ENCODE data around the gene SLC16A3. TPM values are rescaled to one million over a fixed set of nuclear protein-coding genes. Genes with fewer than 3 reads are reported as not detected.

SLC16A3 gene
- total RNA-seq, 6 experiments from 2014 or later, result 4.1 to 34.0 (median 7.3) TPM

DNA sequence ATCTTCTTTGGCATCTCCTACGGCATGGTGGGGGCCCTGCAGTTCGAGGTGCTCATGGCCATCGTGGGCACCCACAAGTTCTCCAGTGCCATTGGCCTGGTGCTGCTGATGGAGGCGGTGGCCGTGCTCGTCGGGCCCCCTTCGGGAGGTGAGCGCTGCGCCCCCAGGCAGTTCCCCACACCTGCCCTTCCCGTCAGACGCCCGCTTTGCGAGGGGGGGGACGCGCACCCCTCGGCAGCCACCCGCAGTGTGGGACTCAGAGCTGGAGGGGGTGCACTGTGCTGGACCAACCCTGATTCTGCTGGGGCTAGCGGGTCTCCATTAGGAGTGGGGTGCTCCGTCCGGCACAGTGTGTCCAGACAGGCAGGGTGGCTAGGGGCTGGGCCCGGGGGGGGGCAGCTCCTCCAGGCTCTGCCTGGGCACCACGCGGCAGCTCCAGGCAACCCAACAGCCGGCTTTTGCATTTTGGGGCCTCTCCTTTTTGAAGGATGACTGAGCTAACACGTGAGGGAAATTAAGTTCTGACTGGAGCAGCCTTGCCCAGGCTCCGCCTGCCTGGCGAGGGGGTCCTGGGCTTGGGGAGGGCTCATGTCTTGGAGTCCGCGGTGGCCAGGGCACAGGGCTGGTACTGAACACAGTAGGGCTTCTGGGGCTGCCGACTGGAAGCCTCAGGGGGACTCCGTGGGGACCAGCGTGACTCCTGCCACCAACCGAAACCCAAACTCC lies 9.1 kb downstream of the SLC16A3 start:
- DNase-seq (no peak), ATAC-seq (no peak)
- H3K4me1 ChIP-seq, result peaks cover 4 to 58% (median 39%) of the 10 kb centered on the region in 4 donors
- no peak overlapping the region for H3K27ac ChIP-seq
- H3K27me3 ChIP-seq, result no peaks in the 10 kb centered on the region
- no peak for TF ChIP-seq POLR2A (IDR thresholded peaks at IDR 0.05)
- TF ChIP-seq, protein P1, sequence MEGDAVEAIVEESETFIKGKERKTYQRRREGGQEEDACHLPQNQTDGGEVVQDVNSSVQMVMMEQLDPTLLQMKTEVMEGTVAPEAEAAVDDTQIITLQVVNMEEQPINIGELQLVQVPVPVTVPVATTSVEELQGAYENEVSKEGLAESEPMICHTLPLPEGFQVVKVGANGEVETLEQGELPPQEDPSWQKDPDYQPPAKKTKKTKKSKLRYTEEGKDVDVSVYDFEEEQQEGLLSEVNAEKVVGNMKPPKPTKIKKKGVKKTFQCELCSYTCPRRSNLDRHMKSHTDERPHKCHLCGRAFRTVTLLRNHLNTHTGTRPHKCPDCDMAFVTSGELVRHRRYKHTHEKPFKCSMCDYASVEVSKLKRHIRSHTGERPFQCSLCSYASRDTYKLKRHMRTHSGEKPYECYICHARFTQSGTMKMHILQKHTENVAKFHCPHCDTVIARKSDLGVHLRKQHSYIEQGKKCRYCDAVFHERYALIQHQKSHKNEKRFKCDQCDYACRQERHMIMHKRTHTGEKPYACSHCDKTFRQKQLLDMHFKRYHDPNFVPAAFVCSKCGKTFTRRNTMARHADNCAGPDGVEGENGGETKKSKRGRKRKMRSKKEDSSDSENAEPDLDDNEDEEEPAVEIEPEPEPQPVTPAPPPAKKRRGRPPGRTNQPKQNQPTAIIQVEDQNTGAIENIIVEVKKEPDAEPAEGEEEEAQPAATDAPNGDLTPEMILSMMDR (IDR thresholded peaks at IDR 0.05), result no peak
- intact Hi-C loops (cut with DNase I), result loop anchor here (5.0 kb wide), 2 partner anchors 79 to 84 kb away; partner anchors contain the start of gene CD7 (in 1 of the 2)
- no peaks in the 10 kb centered on the region for H3K9me3 ChIP-seq
- no peak overlapping the region for H3K4me3 ChIP-seq
- no peaks in the 10 kb centered on the region for H3K36me3 ChIP-seq
- WGBS (ENCODE audit: insufficient coverage, low coverage, low lambda C conversion rate, missing lambda C conversion rate), result 90% methylated on average over 2 of the region's 34 CpGs

DNA sequence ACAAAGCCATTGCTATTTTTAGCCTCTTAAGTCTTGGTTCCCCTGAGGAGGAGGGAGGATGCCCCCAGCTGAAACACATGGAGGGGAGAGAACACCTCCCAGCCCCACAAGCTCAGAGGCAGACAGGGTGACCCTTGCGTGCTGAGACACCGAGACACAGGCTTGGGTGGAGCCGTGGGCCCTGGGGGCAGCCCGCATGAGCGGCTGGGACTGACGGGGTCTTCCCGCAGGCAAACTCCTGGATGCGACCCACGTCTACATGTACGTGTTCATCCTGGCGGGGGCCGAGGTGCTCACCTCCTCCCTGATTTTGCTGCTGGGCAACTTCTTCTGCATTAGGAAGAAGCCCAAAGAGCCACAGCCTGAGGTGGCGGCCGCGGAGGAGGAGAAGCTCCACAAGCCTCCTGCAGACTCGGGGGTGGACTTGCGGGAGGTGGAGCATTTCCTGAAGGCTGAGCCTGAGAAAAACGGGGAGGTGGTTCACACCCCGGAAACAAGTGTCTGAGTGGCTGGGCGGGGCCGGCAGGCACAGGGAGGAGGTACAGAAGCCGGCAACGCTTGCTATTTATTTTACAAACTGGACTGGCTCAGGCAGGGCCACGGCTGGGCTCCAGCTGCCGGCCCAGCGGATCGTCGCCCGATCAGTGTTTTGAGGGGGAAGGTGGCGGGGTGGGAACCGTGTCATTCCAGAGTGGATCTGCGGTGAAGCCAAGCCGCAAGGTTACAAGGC lies 9.8 kb downstream of the SLC16A3 start:
- peak; percentile 70 to 75 (median 72) for DNase-seq
- Histone ChIP-seq H3K9me3 (no peaks in the 10 kb centered on the region), H3K36me3 (peaks cover 0 to 6% (median 2%) of the 10 kb centered on the region in 4 donors), H3K4me3 (no peak overlapping the region), H3K27ac (peak overlapping the region in 1 of 3 donors; percentile 80), H3K27me3 (no peaks in the 10 kb centered on the region), H3K4me1 (peaks cover 4 to 66% (median 42%) of the 10 kb centered on the region in 4 donors)
- TF ChIP-seq POLR2A (IDR thresholded peaks at IDR 0.05), result peak; percentile 46
- TF ChIP-seq, protein P1 (IDR thresholded peaks at IDR 0.05), result no peak
- ATAC-seq, result peak in 1 of 4 donors; percentile 6
- 18% methylated on average over 5 of the region's 33 CpGs for WGBS (ENCODE audit: insufficient coverage, low coverage, low lambda C conversion rate, missing lambda C conversion rate)
- intact Hi-C loops (cut with DNase I), result loop anchor here (5.0 kb wide), 2 partner anchors 79 to 84 kb away; partner anchors contain the start of gene CD7 (in 1 of the 2)

DNA sequence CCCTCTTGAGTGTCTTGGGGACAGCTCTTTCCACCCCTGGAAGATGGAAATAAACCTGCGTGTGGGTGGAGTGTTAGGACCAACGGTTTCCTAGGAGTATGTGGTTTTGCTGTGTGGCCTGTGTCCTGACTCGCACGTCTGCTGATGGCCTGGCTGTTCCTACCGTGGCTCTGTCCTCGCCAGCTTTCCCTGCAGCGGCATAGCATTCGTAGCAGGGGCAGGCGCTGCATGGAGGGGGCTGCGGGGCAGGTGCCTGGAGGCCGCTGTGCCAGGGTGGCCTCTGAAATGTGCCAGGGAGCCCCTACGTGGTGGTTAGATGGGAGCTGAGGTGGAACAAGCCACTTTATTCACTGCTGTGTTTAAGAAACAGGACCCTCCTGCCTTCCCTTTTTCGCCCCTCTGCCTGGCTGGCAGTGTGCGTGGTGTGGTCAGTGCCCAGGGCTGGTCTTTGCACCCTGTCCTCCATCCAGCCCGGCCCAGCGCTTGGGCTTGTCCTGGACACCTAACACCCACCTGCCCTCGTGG lies 10.6 kb downstream of the SLC16A3 start:
- Histone ChIP-seq H3K4me1 (peaks cover 4 to 67% (median 42%) of the 10 kb centered on the region in 4 donors), H3K27ac (peak overlapping the region in 2 of 3 donors; percentile 52 to 80), H3K27me3 (no peaks in the 10 kb centered on the region), H3K36me3 (peaks cover 0 to 14% (median 5%) of the 10 kb centered on the region in 4 donors), H3K4me3 (no peak overlapping the region), H3K9me3 (no peaks in the 10 kb centered on the region)
- intact Hi-C loops (cut with DNase I), result loop anchor here (5.0 kb wide), 2 partner anchors 78 to 83 kb away; partner anchors contain the start of gene CD7 (in 1 of the 2)
- TF ChIP-seq, protein P1 (IDR thresholded peaks at IDR 0.05), result no peak
- no peak for TF ChIP-seq POLR2A (IDR thresholded peaks at IDR 0.05)
- ATAC-seq (peak; percentile 5 to 53 (median 45)), DNase-seq (peak in 1 of 3 donors; percentile 91)
- 20% methylated on average over 1 of the region's 17 CpGs for WGBS (ENCODE audit: insufficient coverage, low coverage, low lambda C conversion rate, missing lambda C conversion rate)

DNA sequence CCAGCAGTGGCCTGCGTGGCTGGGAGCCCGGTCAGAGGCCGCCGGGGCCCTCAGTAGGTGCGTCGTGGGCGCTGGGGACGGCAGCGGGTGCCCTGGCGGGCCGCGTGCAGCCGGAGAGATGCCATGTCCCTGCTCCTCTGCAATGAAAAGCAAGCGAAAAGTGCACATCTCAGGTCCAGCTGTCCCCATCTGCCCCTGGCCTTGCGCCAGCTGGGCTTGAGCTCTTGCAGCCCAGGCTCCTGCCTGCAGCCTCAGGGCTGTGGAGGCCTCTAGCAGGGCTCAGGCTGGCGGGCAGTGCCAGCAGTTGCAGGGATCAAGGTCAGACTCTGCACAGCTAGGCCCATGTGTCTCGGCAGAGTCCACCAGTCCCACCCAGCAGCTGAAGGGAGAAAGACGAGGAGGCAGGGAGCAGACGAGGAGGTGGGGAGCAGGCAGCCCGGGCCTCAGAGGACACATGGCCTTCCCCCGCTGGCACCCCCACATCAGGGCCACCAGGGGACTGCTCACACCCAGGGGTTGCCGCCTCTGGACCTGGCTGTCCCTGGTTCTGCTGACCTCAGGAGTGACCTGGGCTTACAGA lies 11.2 kb downstream of the SLC16A3 start:
- Histone ChIP-seq H3K36me3 (peaks cover 0 to 20% (median 8%) of the 10 kb centered on the region in 4 donors), H3K4me3 (no peak overlapping the region), H3K9me3 (no peaks in the 10 kb centered on the region), H3K27me3 (no peaks in the 10 kb centered on the region), H3K4me1 (peaks cover 4 to 67% (median 42%) of the 10 kb centered on the region in 4 donors), H3K27ac (peak overlapping the region in 2 of 3 donors; percentile 52 to 80)
- TF ChIP-seq, protein P1 (IDR thresholded peaks at IDR 0.05), result no peak
- TF ChIP-seq POLR2A (IDR thresholded peaks at IDR 0.05), result peak; percentile 22
- DNase-seq, result peak in 2 of 3 donors; percentile 81 to 93
- intact Hi-C loops (cut with DNase I), result loop anchor here (5.0 kb wide), 2 partner anchors 77 to 82 kb away; partner anchors contain the start of gene CD7 (in 1 of the 2)
- peak; percentile 3 to 39 (median 34) for ATAC-seq
- 40% methylated on average over 1 of the region's 22 CpGs for WGBS (ENCODE audit: insufficient coverage, low coverage, low lambda C conversion rate, missing lambda C conversion rate)
